ENCODE measurements around the gene PCNT. TPM values are rescaled to one million over a fixed set of nuclear protein-coding genes. Genes with fewer than 3 reads are reported as not detected.
"Not testable (repeated sequence)": the region's sequence is repeated elsewhere in the genome, so short reads cannot be mapped to it uniquely, and the experiment has no call there.

The PCNT gene
- polyA plus RNA-seq, 1 donor = 43.5 TPM

- no peak for DNase-seq
Observed at GRCh38 chr21:46425041-46425440, 101.1 kb downstream of the PCNT start.

DNA sequence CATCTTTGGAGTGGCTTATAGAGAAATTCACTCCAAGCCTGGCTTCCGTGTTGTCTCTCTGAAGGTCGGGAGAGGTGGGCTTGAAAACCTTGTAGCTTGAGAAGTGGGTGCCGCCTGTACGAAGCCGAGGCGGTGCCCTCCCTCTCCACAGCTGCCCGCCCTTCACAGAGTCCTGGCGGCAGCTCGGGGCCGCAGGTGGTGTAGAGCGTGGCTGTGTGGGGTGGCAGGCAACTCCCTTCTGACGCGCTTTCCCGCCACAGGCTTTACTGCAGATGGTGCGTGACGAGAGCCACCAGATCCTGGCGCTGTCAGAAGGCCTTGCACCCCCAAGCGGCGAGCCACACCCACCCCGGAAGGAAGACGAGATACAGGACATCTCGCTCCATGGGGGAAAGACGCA lies 101.6 kb downstream of the PCNT start:
- DNase-seq = no peak

GRCh38 chr21:46426313-46427046 lies 102.5 kb downstream of the PCNT start:
- DNase-seq = no peak

DNA sequence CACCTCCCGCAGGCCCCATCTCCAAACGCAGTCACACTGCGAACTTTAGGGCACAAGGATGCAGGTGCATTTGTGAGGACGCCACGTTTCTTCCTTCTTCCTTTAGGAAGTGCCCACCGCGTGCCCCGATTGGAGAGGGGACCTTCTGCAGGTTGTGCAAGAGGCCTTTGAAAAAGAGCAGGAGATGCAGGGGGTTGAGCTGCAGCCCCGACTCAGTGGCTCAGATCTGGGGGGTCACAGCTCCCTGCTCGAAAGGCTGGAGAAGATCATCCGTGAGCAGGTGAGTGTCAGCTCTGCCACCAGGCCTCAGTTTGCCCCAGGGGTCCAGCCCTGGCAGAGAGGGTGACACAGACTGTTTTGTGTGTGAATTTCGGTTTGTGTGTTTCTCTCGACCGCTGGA lies 103.6 kb downstream of the PCNT start:
- DNase-seq = no peak

DNA sequence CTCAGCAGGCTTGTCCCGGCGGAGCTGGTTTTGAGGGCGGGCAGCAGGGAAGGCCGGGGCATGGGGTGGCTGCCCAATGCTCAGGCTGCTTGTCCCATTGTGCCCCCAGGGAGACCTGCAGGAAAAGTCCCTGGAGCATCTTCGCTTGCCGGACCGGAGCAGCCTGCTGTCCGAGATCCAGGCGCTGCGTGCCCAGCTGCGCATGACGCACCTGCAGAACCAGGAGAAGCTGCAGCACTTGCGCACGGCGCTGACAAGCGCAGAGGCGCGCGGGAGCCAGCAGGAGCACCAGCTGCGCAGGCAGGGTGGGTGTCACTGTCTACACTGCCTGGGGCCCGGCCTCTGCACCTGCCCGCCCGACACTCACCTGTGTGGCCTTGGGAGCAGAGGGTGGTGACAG lies 104.3 kb downstream of the PCNT start:
- no peak for DNase-seq

- no peak for DNase-seq
Observed at GRCh38 chr21:46428987-46429710, 105.2 kb downstream of the PCNT start.

DNA sequence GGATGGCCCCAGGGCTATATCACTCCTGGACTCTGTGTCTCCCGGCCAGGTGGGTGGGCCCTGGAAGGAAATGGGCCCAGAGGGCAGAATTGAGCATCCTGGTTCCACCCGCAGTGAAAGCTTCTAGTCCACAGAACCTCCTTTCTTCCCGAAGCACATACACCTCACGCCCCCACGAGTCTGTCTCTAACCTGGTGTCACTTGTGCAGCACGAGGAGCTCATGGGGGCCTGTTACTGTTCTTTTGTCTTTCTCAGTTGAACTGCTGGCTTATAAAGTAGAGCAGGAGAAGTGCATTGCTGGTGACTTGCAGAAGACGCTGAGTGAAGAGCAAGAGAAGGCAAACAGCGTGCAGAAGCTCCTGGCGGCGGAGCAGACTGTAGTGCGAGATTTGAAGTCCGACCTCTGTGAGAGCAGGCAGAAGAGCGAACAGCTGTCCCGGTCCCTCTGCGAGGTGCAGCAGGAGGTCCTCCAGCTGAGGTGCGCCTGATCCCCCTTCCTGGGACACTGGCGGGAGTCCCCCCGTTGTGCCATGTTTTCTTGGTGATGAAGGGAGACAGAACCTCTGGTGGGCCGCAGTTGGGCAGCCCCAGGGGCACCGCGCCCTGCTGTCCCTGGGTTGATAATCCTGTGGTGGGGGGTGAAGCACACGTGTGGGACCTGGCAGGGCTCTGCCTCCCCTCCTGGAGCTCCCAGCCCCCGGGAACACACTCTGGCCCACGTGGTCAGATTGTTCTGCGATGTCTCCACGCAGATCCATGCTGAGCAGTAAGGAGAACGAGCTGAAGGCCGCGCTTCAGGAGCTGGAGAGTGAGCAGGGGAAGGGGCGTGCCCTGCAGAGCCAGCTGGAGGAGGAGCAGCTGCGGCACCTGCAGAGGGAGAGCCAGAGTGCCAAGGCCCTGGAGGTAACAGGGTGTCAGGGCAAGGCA lies 106.1 kb downstream of the PCNT start:
- DNase-seq = no peak

DNA sequence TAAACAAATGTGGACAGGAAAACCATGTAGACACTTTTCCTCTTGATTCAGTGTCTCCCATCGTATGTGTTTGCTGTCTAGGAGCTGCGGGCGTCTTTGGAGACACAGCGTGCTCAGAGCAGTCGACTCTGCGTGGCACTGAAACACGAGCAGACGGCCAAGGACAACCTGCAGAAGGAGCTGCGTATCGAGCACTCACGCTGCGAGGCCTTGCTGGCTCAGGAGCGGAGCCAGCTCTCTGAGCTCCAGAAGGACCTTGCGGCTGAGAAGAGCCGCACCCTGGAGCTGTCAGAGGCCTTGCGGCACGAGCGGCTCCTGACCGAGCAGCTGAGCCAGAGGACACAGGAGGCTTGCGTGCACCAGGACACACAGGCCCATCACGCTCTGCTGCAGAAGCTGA lies 107.5 kb downstream of the PCNT start:
- no peak for DNase-seq

- DNase-seq = peak; percentile 30
Observed at GRCh38 chr21:46431884-46432488, 108.0 kb downstream of the PCNT start.

DNA sequence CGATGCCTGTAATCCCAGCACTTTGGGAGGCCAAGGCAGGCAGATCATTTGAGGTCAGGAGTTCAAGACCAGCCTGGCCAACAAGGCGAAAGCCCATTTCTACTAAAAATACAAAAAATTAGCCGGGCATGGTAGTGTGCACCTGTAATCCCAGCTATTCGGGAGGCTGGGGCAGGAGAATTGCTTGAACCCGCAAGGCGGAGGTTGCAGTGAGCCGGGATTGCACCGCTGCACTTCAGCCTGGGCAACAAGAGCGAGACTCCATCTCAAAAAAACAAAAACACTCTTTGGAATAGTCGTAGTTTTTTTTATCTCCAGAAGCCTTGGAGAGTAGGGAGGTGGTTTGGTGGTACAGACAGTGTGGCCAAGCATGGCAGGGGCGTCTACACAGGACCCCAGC lies 109.2 kb downstream of the PCNT start:
- not testable (repeated sequence) for DNase-seq

- no peak for DNase-seq
Observed at GRCh38 chr21:46434322-46434958, 110.5 kb downstream of the PCNT start.

- DNase-seq = no peak
Observed at GRCh38 chr21:46435786-46436227, 111.9 kb downstream of the PCNT start.

DNA sequence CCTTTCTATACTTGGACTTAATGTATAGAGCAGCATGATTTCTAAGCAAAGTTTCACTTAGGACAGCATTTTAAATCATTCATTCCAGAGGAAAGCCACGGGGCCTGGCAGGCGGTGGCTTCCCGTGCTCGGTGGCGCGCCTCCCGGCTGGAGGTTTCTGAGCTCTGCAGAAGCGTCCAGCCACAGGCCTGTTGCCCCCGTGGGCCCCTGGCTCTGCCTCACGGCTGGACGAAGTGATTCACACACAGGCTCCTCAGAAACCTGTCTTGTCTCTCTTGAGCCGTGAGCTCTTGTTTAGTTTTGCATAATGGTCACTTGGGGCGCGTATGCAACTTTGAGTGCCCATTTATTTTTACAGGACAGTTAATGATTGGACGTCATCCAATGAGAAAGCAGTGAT lies 112.7 kb downstream of the PCNT start:
- no peak for DNase-seq

DNA sequence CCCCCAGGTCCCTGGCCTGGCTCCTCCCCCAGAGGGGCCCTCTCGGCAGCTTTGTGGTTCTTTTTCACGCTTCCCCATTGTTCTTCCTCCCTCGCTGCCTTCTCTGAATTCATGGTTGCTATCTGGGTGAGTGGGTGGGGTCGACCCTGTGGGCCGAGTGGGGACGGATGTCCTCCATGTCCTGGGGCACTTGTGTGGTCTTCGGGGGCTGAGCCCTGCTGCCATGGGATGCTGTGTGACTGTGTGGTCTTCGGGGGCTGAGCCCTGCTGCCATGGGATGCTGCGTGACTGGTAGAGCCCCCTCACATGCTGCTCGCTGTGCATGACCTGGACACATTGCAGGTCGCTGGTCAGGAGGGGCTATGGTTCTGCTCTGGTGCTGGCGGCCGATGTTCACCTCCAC lies 113.1 kb downstream of the PCNT start:
- no peak for DNase-seq

GRCh38 chr21:46437511-46437910 lies 113.6 kb downstream of the PCNT start:
- DNase-seq = no peak

GRCh38 chr21:46438241-46438640 lies 114.3 kb downstream of the PCNT start:
- no peak for DNase-seq

GRCh38 chr21:46439906-46440305 lies 116.0 kb downstream of the PCNT start:
- DNase-seq = no peak

DNA sequence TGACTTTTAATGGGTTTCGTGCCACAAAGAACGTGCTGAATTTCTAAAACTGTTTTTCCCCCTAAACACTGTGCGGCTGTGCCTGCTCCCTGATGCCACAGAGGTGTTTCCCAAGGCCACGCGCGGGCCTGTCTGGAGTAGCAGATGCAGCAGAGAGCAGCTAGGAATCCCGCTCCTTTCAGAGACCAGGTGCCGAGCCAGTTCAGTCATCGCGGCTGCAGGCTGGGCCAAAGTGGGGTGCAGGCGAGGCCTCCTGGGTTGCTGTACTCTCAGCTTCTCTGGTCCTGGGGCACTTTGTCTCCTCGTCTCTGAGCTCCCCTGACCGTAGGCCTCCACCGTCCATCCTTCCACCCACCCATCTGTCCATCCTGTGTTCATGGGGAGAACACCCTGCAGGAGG lies 117.4 kb downstream of the PCNT start:
- DNase-seq = no peak

DNA sequence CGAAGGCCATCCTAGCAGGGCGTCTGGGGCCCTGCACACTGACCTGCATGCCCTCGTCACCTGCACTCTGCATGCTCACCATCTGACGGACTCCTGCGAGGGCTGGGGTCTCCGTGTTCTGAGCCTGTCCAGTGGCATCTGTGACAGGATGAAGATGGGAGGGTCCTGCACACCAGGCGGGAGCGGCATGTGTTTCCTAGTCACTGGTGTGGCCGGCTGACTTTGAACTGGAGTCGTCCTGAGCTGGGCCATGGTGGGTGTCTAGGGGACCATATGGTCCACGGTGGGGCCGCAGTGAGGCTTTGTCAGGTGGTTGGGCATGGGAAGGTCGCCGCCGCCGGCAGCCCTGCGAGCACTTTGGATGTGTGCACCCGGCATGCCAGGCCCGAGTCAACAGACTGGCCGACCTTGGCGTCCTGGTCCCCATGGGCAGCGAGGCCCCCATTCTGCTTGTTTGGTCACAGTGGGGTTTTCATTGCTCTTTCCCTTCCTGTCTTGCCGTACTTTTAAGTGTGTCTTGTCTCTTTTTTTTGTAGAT lies 118.1 kb downstream of the PCNT start:
- DNase-seq = no peak

- DNase-seq = no peak
Observed at GRCh38 chr21:46442938-46443337, 119.0 kb downstream of the PCNT start.

GRCh38 chr21:46443910-46444309 lies 120.0 kb downstream of the PCNT start:
- DNase-seq = no peak

Data from left kidney (tissue), 2 donors.